Fibroblast of mammary gland (primary cell): Measurements from ENCODE around the gene KRTAP12-1.

Experiments used
- DNase-seq: peaks from one replicate; pipeline ENCODE4 v3.0.0-alpha.2; 2010; ENCODE audit warnings: low read depth
- H3K4me3 ChIP-seq: 2 replicates; pipeline ENCODE4 v1.5.1; 2011; ENCODE audit warnings: low read depth, mild to moderate bottlenecking, low read length, moderate library complexity; ENCODE audit not compliant: control insufficient read depth
- TF ChIP-seq, protein P1 (sequence below): conservative IDR thresholded peaks from 2 replicates; pipeline ENCODE4 v1.5.1; 2011; ENCODE audit warnings: low read depth, low read length, inconsistent platforms; ENCODE audit not compliant: control insufficient read depth, insufficient read depth

The KRTAP12-1 gene

DNA sequence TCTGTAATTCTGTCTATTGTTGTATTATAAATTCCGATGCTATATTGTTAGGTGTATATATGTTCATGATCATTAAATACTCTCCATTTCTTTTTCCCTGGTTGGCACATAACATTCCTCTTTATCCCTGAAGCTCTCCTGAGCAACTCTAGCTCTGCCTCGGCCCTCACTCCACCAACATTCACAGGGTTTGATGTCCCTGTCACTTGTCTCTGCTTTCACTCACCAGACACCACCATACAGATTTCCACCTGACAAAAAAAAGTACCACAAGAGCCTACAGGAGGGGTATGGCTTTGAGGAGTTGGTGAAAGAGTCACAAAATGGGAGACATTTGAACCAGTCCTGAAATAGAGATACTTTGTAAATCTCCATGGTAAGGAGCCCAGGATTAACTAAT is 38.2 kb upstream of the KRTAP12-1 start:
- no peak overlapping the region for H3K4me3 ChIP-seq
- TF ChIP-seq, protein P1, sequence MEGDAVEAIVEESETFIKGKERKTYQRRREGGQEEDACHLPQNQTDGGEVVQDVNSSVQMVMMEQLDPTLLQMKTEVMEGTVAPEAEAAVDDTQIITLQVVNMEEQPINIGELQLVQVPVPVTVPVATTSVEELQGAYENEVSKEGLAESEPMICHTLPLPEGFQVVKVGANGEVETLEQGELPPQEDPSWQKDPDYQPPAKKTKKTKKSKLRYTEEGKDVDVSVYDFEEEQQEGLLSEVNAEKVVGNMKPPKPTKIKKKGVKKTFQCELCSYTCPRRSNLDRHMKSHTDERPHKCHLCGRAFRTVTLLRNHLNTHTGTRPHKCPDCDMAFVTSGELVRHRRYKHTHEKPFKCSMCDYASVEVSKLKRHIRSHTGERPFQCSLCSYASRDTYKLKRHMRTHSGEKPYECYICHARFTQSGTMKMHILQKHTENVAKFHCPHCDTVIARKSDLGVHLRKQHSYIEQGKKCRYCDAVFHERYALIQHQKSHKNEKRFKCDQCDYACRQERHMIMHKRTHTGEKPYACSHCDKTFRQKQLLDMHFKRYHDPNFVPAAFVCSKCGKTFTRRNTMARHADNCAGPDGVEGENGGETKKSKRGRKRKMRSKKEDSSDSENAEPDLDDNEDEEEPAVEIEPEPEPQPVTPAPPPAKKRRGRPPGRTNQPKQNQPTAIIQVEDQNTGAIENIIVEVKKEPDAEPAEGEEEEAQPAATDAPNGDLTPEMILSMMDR: no peak
- DNase-seq: no peak

DNA sequence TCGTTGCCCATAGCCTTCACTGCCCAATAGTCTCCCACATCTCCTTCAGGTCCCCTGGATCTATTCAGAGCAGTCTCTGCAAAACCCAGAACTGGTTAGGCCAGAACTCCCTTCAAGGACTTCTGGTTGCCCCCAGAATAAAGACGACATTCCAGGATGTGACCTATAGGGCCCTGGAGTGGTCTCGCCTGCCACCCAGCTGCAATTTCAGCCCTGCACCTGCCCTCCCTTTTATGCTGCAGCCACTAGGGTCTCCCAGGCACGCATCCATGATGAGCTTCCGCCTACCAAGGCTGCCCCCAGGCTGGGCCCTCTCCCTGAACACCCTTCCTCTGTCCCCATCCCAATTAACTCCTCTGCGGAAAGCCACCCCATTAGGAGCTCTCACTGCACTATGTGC is 36.6 kb upstream of the KRTAP12-1 start:
- TF ChIP-seq, protein P1: no peak
- H3K4me3 ChIP-seq: no peak overlapping the region
- no peak for DNase-seq

DNA sequence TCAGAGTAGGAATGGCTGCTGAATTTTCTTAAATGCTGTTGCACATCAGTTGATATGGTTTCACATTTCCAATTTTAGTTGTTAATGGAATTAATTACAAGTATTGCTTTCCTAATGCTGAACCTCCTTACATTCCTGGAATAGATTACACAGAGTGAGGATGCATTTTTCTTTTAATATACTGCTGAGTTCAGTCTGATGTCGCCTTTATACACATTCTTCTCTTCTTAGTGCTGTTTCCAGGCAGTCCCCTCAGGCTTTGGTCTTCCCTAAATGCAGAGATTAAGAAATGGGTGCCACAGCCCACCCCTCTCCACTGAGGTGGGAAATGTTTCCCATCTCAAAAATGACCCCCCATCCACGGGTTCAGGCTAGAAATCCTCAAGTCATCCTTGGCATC is 36.1 kb upstream of the KRTAP12-1 start:
- TF ChIP-seq, protein P1: no peak

DNA sequence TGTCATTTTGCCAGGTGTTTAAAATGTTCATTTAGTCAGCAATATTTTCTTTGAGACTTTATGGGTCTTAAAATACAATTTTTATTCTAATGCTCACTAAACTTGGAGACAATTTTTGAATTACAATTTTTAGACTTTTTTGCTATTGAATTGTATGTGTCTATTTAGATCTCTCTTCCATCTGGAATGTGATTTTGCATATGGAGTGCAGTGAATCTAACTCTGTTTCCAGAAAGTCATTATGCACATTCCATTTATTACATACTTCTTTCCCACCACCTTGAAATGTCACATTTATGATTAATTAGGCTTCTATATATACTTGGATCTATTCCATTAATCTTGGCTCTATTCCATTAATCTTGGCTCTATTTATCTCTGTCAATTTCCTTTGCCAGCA is 35.0 kb upstream of the KRTAP12-1 start:
- TF ChIP-seq, protein P1: no peak
- H3K4me3 ChIP-seq: no peak overlapping the region
- DNase-seq: no peak

More for the DNA sequence above, 36.1 kb upstream of the KRTAP12-1 start:
- H3K4me3 ChIP-seq: no peak overlapping the region
- no peak for DNase-seq

DNA sequence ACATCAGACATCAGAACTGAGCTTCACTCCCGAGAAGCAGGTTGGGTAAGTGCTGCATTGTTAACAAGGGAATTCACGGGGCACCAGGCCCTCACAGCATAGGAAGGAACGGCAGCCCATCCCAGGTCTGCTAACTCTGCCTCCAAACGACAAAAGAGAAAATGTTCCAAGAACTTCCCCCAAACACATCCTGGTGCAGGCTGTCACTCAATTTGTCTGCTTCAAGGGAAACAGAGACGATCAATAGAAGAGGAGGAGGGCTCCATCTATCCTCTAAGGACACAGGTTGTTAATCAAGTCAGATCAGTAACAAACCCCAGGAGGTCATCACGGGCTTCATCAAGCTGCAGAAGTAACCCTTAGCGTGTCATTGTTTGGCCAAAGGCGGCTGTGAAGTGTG is 32.9 kb upstream of the KRTAP12-1 start:
- no peak overlapping the region for H3K4me3 ChIP-seq
- TF ChIP-seq, protein P1: no peak

DNA sequence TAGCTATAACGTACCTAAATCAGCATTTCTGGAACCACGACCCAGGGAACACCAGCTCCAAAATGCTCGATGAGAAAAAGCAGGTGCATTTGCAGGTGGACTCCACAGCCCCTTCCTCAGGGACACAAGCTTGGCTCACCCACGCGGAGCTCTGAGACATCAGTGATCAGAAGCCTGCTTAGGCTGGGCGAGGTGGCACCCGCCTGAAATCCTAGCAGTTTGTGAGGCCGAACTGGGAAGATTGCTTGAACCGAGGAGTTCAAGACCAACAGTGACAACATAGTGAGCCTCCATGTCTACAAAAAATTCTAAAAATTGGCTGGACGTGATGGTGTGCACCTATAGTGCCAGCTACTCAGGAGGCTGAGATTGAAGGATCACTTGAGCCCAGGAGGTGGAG is 31.9 kb upstream of the KRTAP12-1 start:
- no peak overlapping the region for H3K4me3 ChIP-seq
- DNase-seq: no peak
- TF ChIP-seq, protein P1: no peak

More for the DNA sequence above, 32.9 kb upstream of the KRTAP12-1 start:
- DNase-seq: no peak

DNA sequence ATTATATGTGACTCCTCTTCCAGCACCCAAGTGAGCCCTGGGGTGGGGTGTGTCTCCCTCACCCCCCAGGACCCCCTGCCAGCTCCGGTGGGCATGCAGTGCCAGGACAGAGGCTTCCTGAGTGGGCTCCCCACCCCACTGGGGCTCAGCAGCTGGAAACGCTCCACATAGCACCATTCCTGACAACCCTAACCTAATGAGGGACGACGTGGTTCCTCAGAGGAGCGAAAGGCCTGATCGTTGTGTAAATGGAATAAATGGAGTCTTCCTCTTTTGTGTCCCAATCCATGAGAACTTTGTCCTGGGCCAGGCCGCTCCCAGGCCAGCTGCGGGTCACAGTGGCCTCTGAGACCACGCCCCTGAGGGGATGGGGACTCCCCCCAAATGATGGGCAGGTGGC is 31.2 kb upstream of the KRTAP12-1 start:
- TF ChIP-seq, protein P1: no peak
- H3K4me3 ChIP-seq: no peak overlapping the region
- no peak for DNase-seq
